DND-41 (cell line): Measurements from ENCODE around the gene GLTPD2.

Experiments used
- CTCF ChIP-seq: IDR thresholded peaks from 2 replicates; pipeline ENCODE4 v1.5.1; 2012; ENCODE audit warnings: borderline replicate concordance, low read length, moderate library complexity, mild to moderate bottlenecking; ENCODE audit not compliant: poor library complexity, severe bottlenecking; ENCODE audit errors: extremely low read depth
- EZH2 ChIP-seq: IDR thresholded peaks from 3 replicates; pipeline ENCODE4 v1.6.1; 2012; ENCODE audit warnings: borderline replicate concordance, low read depth, mild to moderate bottlenecking, moderate library complexity, low read length, inconsistent platforms; ENCODE audit not compliant: severe bottlenecking

DNA sequence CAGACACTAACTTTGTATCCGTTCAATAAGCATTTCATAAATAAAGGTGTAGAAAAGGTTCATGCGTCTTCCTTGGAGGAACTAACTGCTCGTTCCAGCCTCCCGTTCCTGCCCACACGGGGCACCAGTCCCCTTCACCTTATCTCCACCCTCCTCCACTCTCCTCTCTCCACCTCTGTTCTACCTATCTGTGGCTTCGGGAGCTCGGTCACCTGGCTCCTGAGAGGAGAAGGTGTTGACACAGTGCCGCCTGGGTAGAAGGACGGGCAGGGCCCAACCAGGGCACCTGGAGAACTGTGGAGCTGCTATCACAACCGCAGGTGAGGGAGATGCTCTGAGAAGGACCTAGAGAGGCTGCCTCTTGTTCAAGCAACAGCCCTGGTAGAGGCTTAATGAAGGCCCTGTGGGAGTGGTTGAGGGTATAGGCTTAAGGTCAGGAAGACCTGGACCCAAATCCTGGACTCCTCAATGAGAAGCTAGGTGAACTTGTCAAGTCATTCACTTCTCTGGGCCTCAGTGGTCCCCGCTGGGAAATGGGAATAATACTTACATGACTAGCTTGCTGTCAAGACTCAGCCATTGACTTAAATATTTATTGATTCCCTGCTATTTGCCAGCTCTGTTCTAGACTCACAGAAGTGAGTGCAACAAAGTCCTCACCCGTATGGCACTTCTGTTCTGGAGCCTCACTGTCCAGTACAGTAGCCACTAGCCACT is 34.8 kb downstream of the GLTPD2 start:
- TF ChIP-seq CTCF (no peak), EZH2 (no peak)
